Mammary epithelial cell (primary cell): Measurements from ENCODE around the gene PANX2.

Source experiments
- EZH2 ChIP-seq: IDR thresholded peaks from 2 replicates; pipeline ENCODE4 v1.6.1; 2012; ENCODE audit warnings: low read length, inconsistent platforms, borderline replicate concordance
- TF ChIP-seq, protein P1 (sequence below), 2 donors: IDR thresholded peaks in 1 of 2; conservative IDR thresholded peaks in 1 of 2; 2 replicates each; pipeline ENCODE4 v1.5.1; 2011 to 2012; ENCODE audit warnings: inconsistent platforms in 2 of 2, low read length in 2 of 2, mild to moderate bottlenecking in 2 of 2, control low read depth in 1 of 2, low read depth in 1 of 2; ENCODE audit not compliant: insufficient read depth in 1 of 2; ENCODE audit errors: extremely low read depth in 1 of 2

DNA sequence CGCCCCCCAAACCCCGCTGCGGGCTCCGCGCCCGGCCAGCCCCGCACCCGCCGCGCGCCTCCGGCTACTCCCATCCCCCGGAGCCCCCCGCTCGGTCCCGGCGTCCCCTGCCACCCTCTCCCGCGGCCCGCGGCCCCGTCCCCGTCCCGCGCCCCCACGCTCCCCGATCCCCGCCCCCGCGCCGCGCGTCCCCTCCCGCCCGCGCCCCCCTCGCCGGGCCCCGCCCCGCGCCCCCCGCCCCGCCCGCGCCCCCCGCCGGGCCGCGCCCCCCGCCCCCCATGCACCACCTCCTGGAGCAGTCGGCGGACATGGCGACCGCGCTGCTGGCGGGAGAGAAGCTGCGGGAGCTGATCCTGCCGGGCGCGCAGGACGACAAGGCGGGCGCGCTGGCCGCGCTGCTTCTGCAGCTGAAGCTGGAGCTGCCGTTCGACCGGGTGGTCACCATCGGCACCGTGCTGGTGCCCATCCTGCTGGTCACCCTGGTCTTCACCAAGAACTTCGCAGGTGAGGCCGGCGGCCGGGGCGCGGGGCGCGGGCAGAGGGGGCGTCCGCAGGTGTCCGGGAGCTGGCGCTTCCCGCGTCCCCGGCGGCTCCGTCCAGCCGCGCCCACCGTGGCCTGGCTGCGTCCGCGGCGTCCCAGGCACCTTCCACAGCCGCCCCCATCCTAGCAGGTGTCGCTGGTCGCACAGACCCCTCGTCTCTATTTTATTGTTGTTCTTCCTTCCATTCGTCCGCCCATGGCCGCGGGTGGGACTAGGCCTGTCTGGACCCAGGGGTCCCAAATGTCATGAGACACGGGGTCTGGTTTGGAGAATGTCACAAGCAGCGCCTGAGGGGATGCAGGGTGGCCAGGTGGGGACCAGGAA, at the start of gene PANX2:
- TF ChIP-seq, protein P1, sequence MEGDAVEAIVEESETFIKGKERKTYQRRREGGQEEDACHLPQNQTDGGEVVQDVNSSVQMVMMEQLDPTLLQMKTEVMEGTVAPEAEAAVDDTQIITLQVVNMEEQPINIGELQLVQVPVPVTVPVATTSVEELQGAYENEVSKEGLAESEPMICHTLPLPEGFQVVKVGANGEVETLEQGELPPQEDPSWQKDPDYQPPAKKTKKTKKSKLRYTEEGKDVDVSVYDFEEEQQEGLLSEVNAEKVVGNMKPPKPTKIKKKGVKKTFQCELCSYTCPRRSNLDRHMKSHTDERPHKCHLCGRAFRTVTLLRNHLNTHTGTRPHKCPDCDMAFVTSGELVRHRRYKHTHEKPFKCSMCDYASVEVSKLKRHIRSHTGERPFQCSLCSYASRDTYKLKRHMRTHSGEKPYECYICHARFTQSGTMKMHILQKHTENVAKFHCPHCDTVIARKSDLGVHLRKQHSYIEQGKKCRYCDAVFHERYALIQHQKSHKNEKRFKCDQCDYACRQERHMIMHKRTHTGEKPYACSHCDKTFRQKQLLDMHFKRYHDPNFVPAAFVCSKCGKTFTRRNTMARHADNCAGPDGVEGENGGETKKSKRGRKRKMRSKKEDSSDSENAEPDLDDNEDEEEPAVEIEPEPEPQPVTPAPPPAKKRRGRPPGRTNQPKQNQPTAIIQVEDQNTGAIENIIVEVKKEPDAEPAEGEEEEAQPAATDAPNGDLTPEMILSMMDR (conservative IDR thresholded peaks at IDR 0.05 in 1 of 2, IDR thresholded peaks at IDR 0.05 in 1 of 2; ENCODE audit: extremely low read depth in 1 of 2, insufficient read depth in 1 of 2, low read depth in 1 of 2, low read length in 2 of 2) = no peak
- TF ChIP-seq EZH2 = no peak
